ENCODE data around the gene TRIP4.

GRCh38 chr15:64340355-64340754, 47.3 kb upstream of the TRIP4 start:
- TF ChIP-seq EZH2 (IDR thresholded peaks at IDR 0.05; ENCODE audit: borderline replicate concordance, low read length) = no peak
- TF ChIP-seq CTCF (conservative IDR thresholded peaks at IDR 0.05 in 1 of 2, IDR thresholded peaks at IDR 0.05 in 1 of 2; ENCODE audit: extremely low read depth in 1 of 2, insufficient read depth in 1 of 2, low read depth in 1 of 2, low read length in 2 of 2) = no peak
